Heart right ventricle (tissue), 16 donors: ENCODE results near the gene RFX2. TPM values are rescaled to one million over a fixed set of nuclear protein-coding genes. Genes with fewer than 3 reads are reported as not detected.
"Not testable (repeated sequence)": the region's sequence is repeated elsewhere in the genome, so short reads cannot be mapped to it uniquely, and the experiment has no call there.

Experiments
- ATAC-seq, 8 donors: fragments of 200-7000 bp; cut with Tn5 transposase; one replicate each; pipeline ENCODE4 v1.9.1; 2020; ENCODE audit warnings: mild to moderate bottlenecking in 8 of 8, moderate library complexity in 8 of 8, moderate number of reproducible peaks in 1 of 8
- DNase-seq, 2 donors: peaks; one replicate each; pipeline ENCODE4 v3.0.0-alpha.2; 2020
- H3K27ac ChIP-seq, 10 donors: fragments of 200-600 bp; sonication (generic) in 2 of 10; one replicate each; pipeline versions ENCODE4 v1.5.0 to v1.8.0; 2020 to 2022; ENCODE audit warnings: mild to moderate bottlenecking in 3 of 10
- H3K27me3 ChIP-seq, 7 donors: fragments of 200-600 bp; one replicate each; pipeline ENCODE4 v1.8.0; 2021 to 2022; ENCODE audit warnings: mild to moderate bottlenecking in 2 of 7
- H3K36me3 ChIP-seq, 9 donors: fragments of 200-600 bp; sonication (generic) in 1 of 9; one replicate each; pipeline versions ENCODE4 v1.5.0 to v1.8.0; 2020 to 2022; ENCODE audit warnings: mild to moderate bottlenecking in 2 of 9
- H3K4me1 ChIP-seq, 9 donors: fragments of 200-600 bp; sonication (generic) in 1 of 9; one replicate each; pipeline versions ENCODE4 v1.5.0 to v1.8.0; 2020 to 2022; ENCODE audit warnings: mild to moderate bottlenecking in 4 of 9
- H3K4me3 ChIP-seq, 10 donors: fragments of 200-600 bp; sonication (generic) in 2 of 10; one replicate each; pipeline versions ENCODE4 v1.5.0 to v1.8.0; 2020 to 2022; ENCODE audit warnings: mild to moderate bottlenecking in 7 of 10, moderate library complexity in 2 of 10
- H3K9me3 ChIP-seq, 11 donors: fragments of 200-600 bp in 10 of 11; sonication (generic) in 2 of 11; one replicate each; pipeline versions ENCODE4 v1.5.0 to v1.8.0; 2013 to 2022; ENCODE audit warnings: mild to moderate bottlenecking in 2 of 11, control low read depth in 1 of 11, moderate library complexity in 1 of 11
- CTCF ChIP-seq, 9 donors: fragments of 200-600 bp; sonication (generic) in 2 of 9; IDR thresholded peaks; one replicate each; pipeline versions ENCODE4 v1.5.0 to v1.8.0; 2021 to 2022; ENCODE audit warnings: antibody characterized with exemption in 9 of 9, mild to moderate bottlenecking in 5 of 9, moderate library complexity in 1 of 9
- WGBS, 2 donors: extraction: QIAGEN DNeasy Blood & Tissue Kit; methylation state at CpG; one replicate each; pipeline ENCODE4 v1.1.7; 2013; ENCODE audit warnings: inconsistent platforms in 1 of 2; 5-methylcytosine and 5-hydroxymethylcytosine counted together
- intact Hi-C, 10 donors: fragments of 100-400 bp; cut with DNase I; formaldehyde crosslinking; loops; one replicate each; pipeline versions ENCODE4 v1.11.1 to v1.14.2; 2022
- polyA plus RNA-seq, 2 donors: library from polyadenylated mRNA; stranded (reverse); fragments of 200-250 nt; gene quantifications; one replicate each; pipeline ENCODE4 v1.2.3, GENCODE V29; 2013
- total RNA-seq, 10 donors: library from RNA; stranded (reverse); fragmentation: NEBNext Ultra II Directional in 3 of 10; extraction: Animal tissue kit (Norgen Biotek cat#: 25700) in 3 of 10; gene quantifications; one replicate each; pipeline versions ENCODE4 v1.2.1 to v1.2.4, GENCODE V29; 2021 to 2023
- donor health status: Arrhythmogenic right ventricular cardiomyopathy.
- donor health status: ischemic (EF 13 %, LVEDD 7.1; RV severe dilation, severe dysfunction).
- donor health status: healthy with polysubstance abuse.
- donor health status: DM: no; HTN: yes; CAD: no.
- donor health status: DM: no; HTN: no; CAD: no.
- donor health status: ischemic (EF 25% LVEDD 6.9; RV normal size, moderate dysfunction).
- donor health status: ischemic (EF 25% LVEDD 5.7; RV mildly dilated, moderate dysfunction).
- donor health status: healthy.
- donor health status: DM: yes; HTN: yes; CAD: no.
- donor health status: Ischemic cardiomyopathy.
- donor health status: ischemic (EF 35%, LVEDD 5.7; RV mildly dilated, moderate dysfunction).
- donor health status: nonischemic (EF 11% LVEDD 7.7; RV severe dilation, severe dysfunction).
- donor health status: DM: yes; HTN: yes; CAD: no.
- donor health status: PGD.
- donor health status: ischemic (EF 29% LVEDD 5.4; RV normal size, mild dysfunction).
- donor health status: nonischemic (EF 23%, LVEDD 6.1; RV moderate dilation, normal function).

The RFX2 gene
- total and polyA plus RNA-seq, 12 donors, result 4.2 to 17.4 (median 5.2) TPM

DNA sequence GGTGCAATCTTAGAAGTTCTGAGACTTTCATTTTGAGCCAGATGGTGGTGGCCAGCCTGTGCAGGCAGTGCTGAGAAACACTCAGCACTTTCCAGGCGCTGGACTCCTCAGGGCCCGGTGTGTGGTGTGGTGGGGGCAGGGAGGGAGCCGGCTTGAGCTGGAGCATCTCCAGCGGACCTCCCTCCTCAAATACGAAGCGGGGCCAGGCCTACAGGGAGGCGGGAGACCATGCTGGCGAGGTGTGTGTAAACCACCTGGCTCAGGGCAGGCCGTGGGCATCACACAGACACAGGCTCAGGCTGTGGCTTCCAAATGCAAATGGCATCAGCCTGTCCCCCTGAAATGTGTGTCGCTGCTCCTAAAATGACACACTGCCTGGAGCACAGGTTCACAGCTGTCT is 99.1 kb downstream of the RFX2 start:
- H3K36me3 ChIP-seq, result peaks cover 0 to 51% (median 0%) of the 10 kb centered on the region in 9 donors
- H3K4me1 ChIP-seq, result no peaks in the 10 kb centered on the region
- ATAC-seq, result no peak
- no peak overlapping the region for H3K27ac ChIP-seq
- 86 to 90% methylated on average over 10 of the region's 10 CpGs for WGBS, 2 donors
- H3K27me3 ChIP-seq, result no peaks in the 10 kb centered on the region
- H3K9me3 ChIP-seq, result no peaks in the 10 kb centered on the region
- DNase-seq, result no peak
- TF ChIP-seq CTCF (IDR thresholded peaks at IDR 0.05), result no peak
- no peak overlapping the region for H3K4me3 ChIP-seq
- intact Hi-C loops, result no loop called here

GRCh38 chr19:6010107-6010506 is 100.2 kb downstream of the RFX2 start:
- WGBS, 2 donors, result 94% methylated on average over 16 of the region's 16 CpGs
- H3K27ac ChIP-seq, result no peak overlapping the region
- H3K9me3 ChIP-seq, result no peaks in the 10 kb centered on the region
- intact Hi-C loops, result no loop called here
- no peak for ATAC-seq
- H3K4me1 ChIP-seq, result no peaks in the 10 kb centered on the region
- TF ChIP-seq CTCF (IDR thresholded peaks at IDR 0.05), result no peak
- no peak for DNase-seq
- H3K4me3 ChIP-seq, result no peak overlapping the region
- H3K27me3 ChIP-seq, result no peaks in the 10 kb centered on the region
- H3K36me3 ChIP-seq, result peaks cover 0 to 55% (median 0%) of the 10 kb centered on the region in 9 donors

GRCh38 chr19:6007866-6008265 is 102.4 kb downstream of the RFX2 start:
- Histone ChIP-seq H3K4me3 (no peak overlapping the region), H3K4me1 (no peaks in the 10 kb centered on the region), H3K36me3 (peaks cover 0 to 60% (median 2%) of the 10 kb centered on the region in 9 donors), H3K27me3 (no peaks in the 10 kb centered on the region), H3K9me3 (no peaks in the 10 kb centered on the region), H3K27ac (no peak overlapping the region)
- TF ChIP-seq CTCF (IDR thresholded peaks at IDR 0.05), result no peak
- no peak for DNase-seq
- 84 to 85% methylated on average over 26 of the region's 26 CpGs for whole genome bisulfite sequencing, 2 donors
- intact Hi-C loops, result no loop called here
- no peak for ATAC-seq

- ATAC-seq (no peak), DNase-seq (no peak)
- 94 to 95% methylated on average over 20 of the region's 20 CpGs for WGBS, 2 donors
- no peaks in the 10 kb centered on the region for H3K9me3 ChIP-seq
- H3K27ac ChIP-seq, result no peak overlapping the region
- peaks cover 0 to 60% (median 2%) of the 10 kb centered on the region in 9 donors for H3K36me3 ChIP-seq
- no peak for TF ChIP-seq CTCF (IDR thresholded peaks at IDR 0.05)
- H3K27me3 ChIP-seq, result no peaks in the 10 kb centered on the region
- no peak overlapping the region for H3K4me3 ChIP-seq
- H3K4me1 ChIP-seq, result no peaks in the 10 kb centered on the region
- intact Hi-C loops, result no loop called here
Observed at GRCh38 chr19:6006896-6007295, 103.4 kb downstream of the RFX2 start.

DNA sequence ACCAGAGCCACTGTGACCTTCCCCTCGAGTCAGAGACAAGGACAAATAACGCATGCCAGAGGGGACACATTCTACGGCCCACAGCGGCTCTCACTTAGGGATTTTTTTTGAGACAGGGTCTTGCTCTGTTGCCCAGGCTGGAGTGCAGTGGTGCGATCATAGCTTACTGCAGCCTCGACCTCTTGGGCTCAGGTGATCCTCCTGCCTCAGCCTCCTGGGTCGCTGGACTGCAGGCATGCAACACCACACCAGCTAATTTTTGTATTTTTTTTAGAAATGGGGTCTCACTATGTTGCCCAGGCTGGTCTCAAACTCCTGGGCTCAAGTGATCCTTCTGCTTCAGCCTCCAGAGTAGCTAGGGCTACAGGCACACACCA is 104.2 kb downstream of the RFX2 start:
- H3K27ac ChIP-seq, H3K27me3 ChIP-seq, H3K4me1 ChIP-seq, H3K9me3 ChIP-seq, ATAC-seq, H3K4me3 ChIP-seq, intact Hi-C loops, DNase-seq: not testable (repeated sequence)
- peaks cover 0 to 62% (median 2%) of the 10 kb centered on the region in 9 donors for H3K36me3 ChIP-seq
- 88 to 90% methylated on average over 7 of the region's 7 CpGs for WGBS, 2 donors
